HG03025 (cell line): ENCODE measurements around the gene DIS3L2.
"Not testable (repeated sequence)": the region's sequence is repeated elsewhere in the genome, so short reads cannot be mapped to it uniquely, and the experiment has no call there.

Source experiments
- ATAC-seq: cut with Tn5 transposase; IDR thresholded peaks from one replicate; pipeline ENCODE4 v1.9.1; 2021; ENCODE audit warnings: mild to moderate bottlenecking, moderate library complexity; ENCODE audit not compliant: unreplicated experiment, low FRiP score

Gene DIS3L2

GRCh38 chr2:232361646-232362045 lies 400.1 kb downstream of the DIS3L2 start:
- ATAC-seq: no peak

GRCh38 chr2:232362174-232362900 lies 400.8 kb downstream of the DIS3L2 start:
- ATAC-seq: no peak

GRCh38 chr2:232363064-232363783 lies 401.7 kb downstream of the DIS3L2 start:
- not testable (repeated sequence) for ATAC-seq

- ATAC-seq: no peak
These were observed 402.5 kb downstream of the DIS3L2 start for GRCh38 chr2:232363784-232364615.

- not testable (repeated sequence) for ATAC-seq
These were observed 403.5 kb downstream of the DIS3L2 start for GRCh38 chr2:232364806-232365594.

GRCh38 chr2:232365621-232366321 lies 404.3 kb downstream of the DIS3L2 start:
- ATAC-seq: no peak

GRCh38 chr2:232366461-232366860 lies 404.9 kb downstream of the DIS3L2 start:
- ATAC-seq: not testable (repeated sequence)

- no peak for ATAC-seq
These were observed 405.5 kb downstream of the DIS3L2 start for GRCh38 chr2:232367016-232367415.

- ATAC-seq: no peak
These were observed 406.2 kb downstream of the DIS3L2 start for GRCh38 chr2:232367591-232368233.

- ATAC-seq: no peak
These were observed 406.8 kb downstream of the DIS3L2 start for GRCh38 chr2:232368311-232368731.

GRCh38 chr2:232369126-232369951 lies 407.8 kb downstream of the DIS3L2 start:
- no peak for ATAC-seq

- not testable (repeated sequence) for ATAC-seq
These were observed 408.5 kb downstream of the DIS3L2 start for GRCh38 chr2:232370007-232370406.

GRCh38 chr2:232372231-232373208 lies 411.0 kb downstream of the DIS3L2 start:
- no peak for ATAC-seq

GRCh38 chr2:232374356-232374755 lies 412.8 kb downstream of the DIS3L2 start:
- no peak for ATAC-seq

- no peak for ATAC-seq
These were observed 413.7 kb downstream of the DIS3L2 start for GRCh38 chr2:232375164-232375563.

GRCh38 chr2:232376260-232376659 lies 414.7 kb downstream of the DIS3L2 start:
- no peak for ATAC-seq

GRCh38 chr2:232376713-232377112 lies 415.2 kb downstream of the DIS3L2 start:
- no peak for ATAC-seq
